Measurements from ENCODE around the gene APH1B. TPM values are rescaled to one million over a fixed set of nuclear protein-coding genes. Genes with fewer than 3 reads are reported as not detected.
"Not testable (repeated sequence)": the region's sequence is repeated elsewhere in the genome, so short reads cannot be mapped to it uniquely, and the experiment has no call there.

The APH1B gene
- total RNA-seq, 1 experiment from 2014 or later, result 20.9 TPM

DNA sequence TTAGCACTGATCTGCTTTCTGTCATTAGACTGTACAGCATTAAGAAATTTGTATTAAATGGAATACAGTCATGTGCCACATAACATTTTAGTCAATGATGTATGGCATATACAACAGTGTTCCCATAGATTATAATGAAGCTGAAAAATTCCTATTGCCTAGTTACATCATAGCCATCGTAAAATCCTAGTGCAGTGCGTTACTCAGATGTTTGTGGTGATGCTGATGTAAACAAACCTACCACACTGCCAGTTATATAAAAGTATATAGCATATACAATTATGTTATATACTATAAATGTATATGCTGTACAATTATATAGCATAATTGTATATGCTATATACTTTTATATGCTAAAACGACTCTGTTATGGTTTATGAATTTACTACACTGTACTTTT, 41.7 kb downstream of the APH1B start:
- Histone ChIP-seq H4K8ac (replicated peaks; ENCODE audit: insufficient read length, low read depth, low read length) (no peak overlapping the region), H2AK5ac (ENCODE audit: insufficient read length, low read length) (no peak overlapping the region), H3K27ac (ENCODE audit: insufficient read length, low read depth, low read length) (no peak overlapping the region), H3K4ac (ENCODE audit: low read depth, low read length) (no peak overlapping the region), H3K9me3 (ENCODE audit: control insufficient read depth, low read depth, low read length) (no peaks in the 10 kb centered on the region), H3K56ac (ENCODE audit: insufficient read length, low read depth, low read length) (no peak overlapping the region), H4K91ac (ENCODE audit: insufficient read length, low read depth, low read length) (no peak overlapping the region), H3K23me2 (ENCODE audit: insufficient read length, low read depth, low read length, poor library complexity, severe bottlenecking) (no peaks in the 10 kb centered on the region), H2BK12ac (ENCODE audit: insufficient read length, low read depth, low read length) (no peak overlapping the region), H3K79me2 (ENCODE audit: insufficient read depth, low read length) (no peaks in the 10 kb centered on the region), H4K5ac (ENCODE audit: insufficient read length, low read depth, low read length) (no peak overlapping the region), H3T11ph (ENCODE audit: low read length) (no peak overlapping the region), H2BK15ac (ENCODE audit: low read depth, low read length) (no peak overlapping the region), H2BK120ac (ENCODE audit: low read depth, low read length, poor library complexity, severe bottlenecking) (no peak overlapping the region), H2BK5ac (ENCODE audit: insufficient read length, low read length) (no peak overlapping the region), H3K9ac (ENCODE audit: extremely low read depth, insufficient read length, low read length) (no peak overlapping the region), H3K27me3 (ENCODE audit: insufficient read depth, low read length) (no peaks in the 10 kb centered on the region), H2BK20ac (ENCODE audit: low read depth, low read length, poor library complexity, severe bottlenecking) (no peak overlapping the region), H3K23ac (ENCODE audit: insufficient read length, low read depth, low read length) (no peak overlapping the region), H2AFZ (ENCODE audit: low read length) (no peak overlapping the region), H4K20me1 (ENCODE audit: control insufficient read depth, insufficient read depth, insufficient read length) (no peaks in the 10 kb centered on the region), H3K14ac (ENCODE audit: insufficient read depth, low read length) (no peak overlapping the region), H3K79me1 (ENCODE audit: insufficient read depth, low read depth, low read length, poor library complexity, severe bottlenecking) (no peaks in the 10 kb centered on the region), H3K4me1 (ENCODE audit: insufficient read depth, low read length) (peaks cover 7% of the 10 kb centered on the region; the same call in 1 of the 2 replicates), H3K18ac (ENCODE audit: insufficient read length, low read depth, low read length) (no peak overlapping the region), H3K4me2 (ENCODE audit: insufficient read depth, insufficient read length, low read length) (no peak overlapping the region)
- H3K4me1 Mint-ChIP-seq, result peaks cover 33 to 40% of the 10 kb centered on the region in 2 experiments
- no peak overlapping the region for H3K27ac Mint-ChIP-seq
- WGBS (ENCODE audit: extremely low coverage, insufficient read length, low lambda C conversion rate), result no CpG with 5 or more reads among the region's 3 CpGs
- no peak for DNase-seq
- no peaks in the 10 kb centered on the region; a peak in 1 of 5 replicates for H3K9me3 Mint-ChIP-seq
- no peaks in the 10 kb centered on the region for H3K36me3 Mint-ChIP-seq (ENCODE audit: insufficient read depth in 1 of 3, low read depth in 3 of 3)
- no peak overlapping the region for H3K4me3 Mint-ChIP-seq
- TF ChIP-seq, protein P1, sequence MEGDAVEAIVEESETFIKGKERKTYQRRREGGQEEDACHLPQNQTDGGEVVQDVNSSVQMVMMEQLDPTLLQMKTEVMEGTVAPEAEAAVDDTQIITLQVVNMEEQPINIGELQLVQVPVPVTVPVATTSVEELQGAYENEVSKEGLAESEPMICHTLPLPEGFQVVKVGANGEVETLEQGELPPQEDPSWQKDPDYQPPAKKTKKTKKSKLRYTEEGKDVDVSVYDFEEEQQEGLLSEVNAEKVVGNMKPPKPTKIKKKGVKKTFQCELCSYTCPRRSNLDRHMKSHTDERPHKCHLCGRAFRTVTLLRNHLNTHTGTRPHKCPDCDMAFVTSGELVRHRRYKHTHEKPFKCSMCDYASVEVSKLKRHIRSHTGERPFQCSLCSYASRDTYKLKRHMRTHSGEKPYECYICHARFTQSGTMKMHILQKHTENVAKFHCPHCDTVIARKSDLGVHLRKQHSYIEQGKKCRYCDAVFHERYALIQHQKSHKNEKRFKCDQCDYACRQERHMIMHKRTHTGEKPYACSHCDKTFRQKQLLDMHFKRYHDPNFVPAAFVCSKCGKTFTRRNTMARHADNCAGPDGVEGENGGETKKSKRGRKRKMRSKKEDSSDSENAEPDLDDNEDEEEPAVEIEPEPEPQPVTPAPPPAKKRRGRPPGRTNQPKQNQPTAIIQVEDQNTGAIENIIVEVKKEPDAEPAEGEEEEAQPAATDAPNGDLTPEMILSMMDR (conservative IDR thresholded peaks at IDR 0.05), result no peak
- no peaks in the 10 kb centered on the region; the same call in 1 of the 2 replicates for H3K27me3 Mint-ChIP-seq (ENCODE audit: low read depth)

DNA sequence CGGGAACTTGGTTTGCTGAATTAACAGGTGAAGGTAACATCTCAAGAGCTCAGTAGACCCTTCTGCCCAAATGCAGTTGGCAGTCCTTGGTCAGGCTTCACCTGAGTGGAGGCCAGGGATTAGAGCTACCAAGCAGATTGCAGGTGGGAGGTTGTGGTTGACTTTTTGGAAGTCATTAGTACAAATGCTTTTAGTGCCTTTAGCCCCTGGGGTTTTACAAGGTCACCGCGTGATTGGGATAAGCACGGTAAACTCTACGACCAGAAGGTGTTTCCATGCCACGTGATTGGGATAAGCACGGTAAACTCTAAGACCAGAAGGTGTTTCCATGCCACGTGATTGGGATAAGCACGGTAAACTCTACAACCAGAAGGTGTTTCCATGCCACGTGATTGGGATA, 43.0 kb downstream of the APH1B start:
- H3K79me2 ChIP-seq (ENCODE audit: insufficient read depth, low read length); H2AFZ ChIP-seq (ENCODE audit: low read length); H3K9ac ChIP-seq (ENCODE audit: extremely low read depth, insufficient read length, low read length); H4K20me1 ChIP-seq (ENCODE audit: control insufficient read depth, insufficient read depth, insufficient read length); H3K56ac ChIP-seq (ENCODE audit: insufficient read length, low read depth, low read length); H2BK20ac ChIP-seq (ENCODE audit: low read depth, low read length, poor library complexity, severe bottlenecking); H2BK120ac ChIP-seq (ENCODE audit: low read depth, low read length, poor library complexity, severe bottlenecking); H3K4me1 ChIP-seq (ENCODE audit: insufficient read depth, low read length); H3K18ac ChIP-seq (ENCODE audit: insufficient read length, low read depth, low read length); H4K5ac ChIP-seq (ENCODE audit: insufficient read length, low read depth, low read length); H3K27me3 Mint-ChIP-seq (ENCODE audit: low read depth); H3K23ac ChIP-seq (ENCODE audit: insufficient read length, low read depth, low read length); H2BK5ac ChIP-seq (ENCODE audit: insufficient read length, low read length); H2BK12ac ChIP-seq (ENCODE audit: insufficient read length, low read depth, low read length); H3K27ac Mint-ChIP-seq; H4K8ac ChIP-seq (replicated peaks; ENCODE audit: insufficient read length, low read depth, low read length); H3K36me3 Mint-ChIP-seq (ENCODE audit: insufficient read depth in 1 of 3, low read depth in 3 of 3); H3K79me1 ChIP-seq (ENCODE audit: insufficient read depth, low read depth, low read length, poor library complexity, severe bottlenecking); H4K91ac ChIP-seq (ENCODE audit: insufficient read length, low read depth, low read length); H3T11ph ChIP-seq (ENCODE audit: low read length); H3K23me2 ChIP-seq (ENCODE audit: insufficient read length, low read depth, low read length, poor library complexity, severe bottlenecking); H3K14ac ChIP-seq (ENCODE audit: insufficient read depth, low read length); H3K4me2 ChIP-seq (ENCODE audit: insufficient read depth, insufficient read length, low read length); H3K9me3 ChIP-seq (ENCODE audit: control insufficient read depth, low read depth, low read length); H2BK15ac ChIP-seq (ENCODE audit: low read depth, low read length); H3K9me3 Mint-ChIP-seq; H3K27me3 ChIP-seq (ENCODE audit: insufficient read depth, low read length); DNase-seq; H2AK5ac ChIP-seq (ENCODE audit: insufficient read length, low read length); H3K4ac ChIP-seq (ENCODE audit: low read depth, low read length); H3K27ac ChIP-seq (ENCODE audit: insufficient read length, low read depth, low read length); H3K4me3 Mint-ChIP-seq: not testable (repeated sequence)
- no CpG with 5 or more reads among the region's 10 CpGs for WGBS (ENCODE audit: extremely low coverage, insufficient read length, low lambda C conversion rate)
- H3K4me1 Mint-ChIP-seq, result peaks cover 24 to 28% of the 10 kb centered on the region in 2 experiments
